Measurements from ENCODE around the gene ARID4B.
"Not testable (repeated sequence)": the region's sequence is repeated elsewhere in the genome, so short reads cannot be mapped to it uniquely, and the experiment has no call there.

The ARID4B gene

GRCh38 chr1:235268379-235269125 lies 59.4 kb downstream of the ARID4B start:
- no peak for DNase-seq

DNA sequence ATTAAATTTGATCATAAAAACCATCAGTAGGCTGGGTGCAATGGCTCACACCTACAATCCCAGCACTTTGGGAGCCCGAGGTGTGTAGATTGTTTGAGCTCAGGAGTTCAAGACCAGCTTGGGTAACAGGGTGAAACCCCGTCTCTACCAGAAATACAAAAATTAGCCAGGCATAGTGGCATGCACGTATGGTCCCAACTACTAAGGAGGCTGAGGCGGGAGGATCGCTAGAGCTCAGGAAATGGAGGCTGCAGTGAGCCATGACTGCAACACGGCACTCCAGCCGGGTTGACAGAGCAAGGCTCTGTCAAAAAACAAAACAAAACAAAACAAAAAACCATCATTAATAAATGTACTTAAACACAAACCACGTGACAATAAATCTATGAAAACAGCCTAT lies 61.0 kb downstream of the ARID4B start:
- DNase-seq: no peak

- no peak for DNase-seq
Measured at GRCh38 chr1:235266325-235266724, 61.7 kb downstream of the ARID4B start.

DNA sequence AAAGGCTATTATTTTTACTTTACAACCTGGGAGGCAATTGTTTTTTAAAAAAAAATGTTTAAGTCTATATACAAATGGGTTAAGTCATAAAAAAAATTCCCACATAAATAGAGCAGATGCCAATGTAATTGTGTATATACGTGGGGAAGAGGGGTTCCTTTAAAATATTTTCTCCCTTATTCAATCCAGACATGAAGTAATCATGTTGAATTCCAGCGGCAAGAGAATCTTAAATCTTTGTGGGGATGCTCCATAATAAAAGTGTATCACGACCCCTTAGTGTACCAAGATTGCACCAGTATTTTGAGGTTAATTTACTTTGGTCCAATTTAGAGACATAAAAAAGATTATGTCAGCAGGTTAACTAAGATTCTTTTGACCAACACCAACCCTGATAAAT lies 62.1 kb downstream of the ARID4B start:
- DNase-seq: no peak

DNA sequence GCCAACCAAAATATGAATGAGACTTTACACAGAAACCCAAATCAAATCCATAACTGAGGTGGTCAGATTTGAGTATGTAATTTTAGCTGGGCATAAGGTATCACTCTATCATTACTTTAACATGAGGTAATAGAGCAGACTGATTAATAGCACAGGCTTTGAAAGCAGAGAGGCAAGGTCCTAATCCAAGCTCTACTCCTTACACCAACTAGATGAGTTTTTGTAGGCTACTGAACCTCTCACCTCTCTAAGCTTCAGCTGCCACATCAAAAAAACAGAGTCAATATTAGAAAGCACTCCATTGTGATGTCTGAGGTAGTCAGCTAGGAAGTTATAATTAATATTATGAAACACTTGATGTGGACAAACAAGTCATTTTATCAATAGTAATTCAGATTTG lies 63.7 kb downstream of the ARID4B start:
- no peak for DNase-seq

DNA sequence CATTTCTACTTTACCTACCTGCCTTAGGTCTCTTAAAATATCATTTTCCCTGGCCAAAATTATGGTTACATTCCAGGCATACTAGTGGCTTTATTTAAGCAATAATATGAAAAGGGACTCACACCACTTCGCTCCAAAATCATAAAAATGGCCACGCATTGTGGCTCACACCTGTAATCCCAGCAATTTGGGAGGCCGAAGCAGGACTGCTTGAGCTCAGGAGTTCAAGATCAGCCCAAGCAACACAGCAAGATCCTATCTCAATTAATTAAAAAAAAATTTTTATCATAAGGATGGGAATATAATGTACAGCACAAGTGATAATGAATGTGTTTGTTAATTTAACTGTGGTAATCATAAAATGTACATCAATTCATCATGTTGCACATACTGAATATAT lies 65.4 kb downstream of the ARID4B start:
- DNase-seq: no peak

DNA sequence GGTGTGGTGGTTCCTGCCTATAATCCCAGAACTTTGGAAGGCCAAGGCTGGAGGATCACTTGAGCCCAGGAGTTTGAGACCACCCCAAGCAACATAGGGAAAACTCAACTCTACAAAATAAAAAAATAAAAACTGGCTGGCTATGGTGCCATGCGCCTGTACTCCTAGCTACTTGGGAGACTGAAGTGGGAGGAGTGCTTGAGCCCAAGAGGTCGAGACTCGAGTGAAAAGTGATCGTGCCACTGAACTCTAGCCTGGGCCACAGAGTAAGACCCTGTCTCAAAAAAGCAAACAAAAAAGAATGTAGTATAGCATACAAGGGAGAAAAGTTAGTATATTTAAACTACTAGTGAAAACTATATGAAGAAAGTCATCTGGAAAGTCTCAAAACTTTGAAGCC lies 66.7 kb downstream of the ARID4B start:
- no peak for DNase-seq

DNA sequence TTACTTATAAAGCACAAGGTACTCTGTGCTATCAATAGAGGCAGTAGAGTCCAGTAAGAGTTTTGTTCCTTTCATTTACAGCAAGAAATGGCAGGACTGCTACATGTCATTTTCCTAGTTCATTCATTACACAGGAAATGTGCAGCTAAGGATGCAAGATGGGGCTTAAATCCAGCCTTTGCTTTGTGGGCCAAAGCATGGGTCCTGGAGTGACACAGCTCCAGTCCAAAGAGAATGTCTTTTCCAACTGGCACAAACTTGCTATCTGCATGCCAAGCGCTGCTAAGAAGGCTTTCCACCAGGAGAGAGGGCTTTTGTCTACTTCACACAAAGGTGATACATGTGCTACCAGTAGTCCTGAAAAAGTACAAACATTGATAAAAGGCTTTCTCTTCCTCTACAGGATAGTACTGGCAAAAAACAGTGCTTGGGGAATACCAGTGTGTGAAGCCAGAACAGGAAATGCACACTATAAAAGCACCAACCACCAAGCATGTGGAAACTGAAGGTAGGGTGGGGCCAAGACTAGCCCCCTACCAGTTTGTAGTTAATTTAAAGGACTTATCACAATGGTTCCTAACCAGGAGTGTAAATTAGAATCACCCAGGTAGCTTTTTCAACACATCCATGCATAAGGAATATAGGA lies 68.7 kb downstream of the ARID4B start:
- no peak for DNase-seq

- DNase-seq: not testable (repeated sequence)
Measured at GRCh38 chr1:235258068-235258467, 69.9 kb downstream of the ARID4B start.

DNA sequence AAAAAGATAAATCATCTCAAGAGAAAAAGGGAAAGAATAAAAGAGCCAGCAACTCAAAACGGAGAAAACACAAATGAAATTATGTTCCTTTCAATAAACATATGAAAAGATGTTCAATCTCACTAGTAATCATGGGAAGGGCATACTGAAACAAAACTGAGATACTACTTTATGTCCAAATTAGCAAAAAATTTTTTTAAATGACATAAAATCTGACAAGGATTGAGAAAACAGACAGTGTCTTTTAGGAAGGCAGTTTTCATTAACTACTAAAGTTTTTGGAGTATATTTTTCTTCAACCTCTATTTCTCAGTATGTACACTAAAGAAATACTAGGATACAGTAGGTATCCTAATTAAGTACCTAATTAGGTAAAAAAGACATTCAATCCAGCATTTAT lies 73.3 kb downstream of the ARID4B start:
- no peak for DNase-seq

DNA sequence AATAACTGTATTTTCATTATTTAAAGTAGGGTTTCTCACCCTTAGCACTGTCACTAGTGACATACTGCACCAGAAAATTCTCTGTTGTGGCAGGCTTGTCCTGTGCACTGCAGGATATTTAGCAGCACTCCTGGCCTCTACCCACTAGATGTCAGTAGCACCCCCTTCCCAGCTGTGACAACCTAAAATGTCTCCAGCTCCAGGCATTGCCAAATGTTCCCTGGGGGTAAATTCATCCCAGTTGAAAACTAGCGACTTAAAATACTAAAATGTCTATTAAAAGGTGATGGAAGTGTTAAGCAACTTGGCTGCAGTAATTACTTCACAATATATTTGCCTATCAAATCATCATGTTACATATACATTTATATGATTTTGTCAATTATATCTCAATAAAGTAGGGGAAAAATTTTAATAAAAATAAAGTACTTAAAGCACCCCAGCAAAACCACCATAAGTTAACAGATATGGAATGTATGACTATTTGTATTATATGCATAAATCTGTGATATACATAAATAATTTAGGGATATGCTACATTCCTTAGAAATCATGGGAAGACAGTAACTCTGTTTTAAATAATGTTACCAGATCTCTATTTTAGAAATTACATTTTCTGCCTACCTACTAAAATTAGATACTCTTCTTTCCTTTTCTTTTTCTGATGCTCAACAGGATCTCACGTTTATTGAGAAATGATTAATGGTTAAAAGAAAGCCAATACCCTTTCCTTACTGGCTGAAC lies 74.6 kb downstream of the ARID4B start:
- DNase-seq: peak; percentile 54

DNA sequence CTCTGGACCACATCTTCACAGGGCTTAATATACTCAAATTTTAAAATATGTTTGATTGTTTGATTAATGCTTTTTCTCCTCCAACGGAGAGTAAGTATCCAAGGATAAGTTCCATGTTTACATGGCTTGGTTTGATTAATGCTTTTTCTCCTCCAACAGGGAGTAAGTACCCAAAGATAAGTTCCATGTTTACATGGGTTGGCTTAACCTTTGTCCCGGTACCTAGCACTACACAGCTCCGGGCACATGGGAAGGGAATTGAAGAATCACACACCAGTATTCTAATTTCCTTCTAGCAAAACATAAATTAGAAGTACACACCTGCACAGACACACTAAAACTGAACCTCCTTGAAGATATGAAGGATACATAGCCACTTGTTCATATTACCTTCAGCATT lies 77.5 kb downstream of the ARID4B start:
- DNase-seq: no peak

DNA sequence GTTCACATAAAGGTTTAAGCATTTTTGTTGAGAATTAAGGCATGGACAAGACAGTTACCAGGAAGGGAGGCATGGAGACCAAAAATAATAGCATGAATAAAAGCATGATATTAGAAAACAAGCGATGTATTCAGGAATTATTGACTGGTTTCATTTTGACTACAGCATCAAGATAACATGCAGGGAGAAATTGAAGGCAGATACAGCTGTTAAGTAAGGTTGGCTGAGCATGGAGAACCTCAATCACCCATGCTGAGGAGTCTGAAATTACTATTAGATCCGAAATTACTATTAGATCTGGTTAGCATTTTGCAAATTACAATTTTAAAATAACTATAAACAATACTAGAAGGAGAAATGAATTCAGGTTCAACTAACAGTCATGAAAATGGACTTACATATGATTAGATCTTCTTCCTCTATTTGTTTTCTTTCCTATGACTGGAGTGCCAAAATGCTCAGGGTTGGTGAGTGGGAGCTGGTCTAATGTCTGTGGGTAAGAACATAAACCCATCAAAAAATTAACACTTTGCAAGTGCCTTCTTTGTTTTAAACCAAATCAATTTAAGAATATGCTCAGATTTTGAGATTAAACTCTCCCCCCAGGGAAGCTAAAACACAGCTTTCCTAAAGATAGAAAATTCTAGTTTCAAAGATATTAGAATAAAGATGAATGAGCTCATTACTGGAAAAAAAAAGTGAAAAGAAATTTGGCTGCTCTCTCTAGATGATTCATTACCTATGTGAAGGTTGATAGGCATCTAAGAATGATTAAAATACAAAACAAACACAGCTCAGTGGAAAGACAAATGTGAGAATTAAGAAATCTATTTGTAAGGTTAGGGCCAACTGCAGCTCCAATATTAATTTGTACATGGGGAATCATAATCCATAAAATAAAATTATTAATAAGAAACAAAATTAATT lies 81.7 kb downstream of the ARID4B start:
- no peak for DNase-seq

- DNase-seq: no peak
Measured at GRCh38 chr1:235244974-235245592, 82.9 kb downstream of the ARID4B start.

DNA sequence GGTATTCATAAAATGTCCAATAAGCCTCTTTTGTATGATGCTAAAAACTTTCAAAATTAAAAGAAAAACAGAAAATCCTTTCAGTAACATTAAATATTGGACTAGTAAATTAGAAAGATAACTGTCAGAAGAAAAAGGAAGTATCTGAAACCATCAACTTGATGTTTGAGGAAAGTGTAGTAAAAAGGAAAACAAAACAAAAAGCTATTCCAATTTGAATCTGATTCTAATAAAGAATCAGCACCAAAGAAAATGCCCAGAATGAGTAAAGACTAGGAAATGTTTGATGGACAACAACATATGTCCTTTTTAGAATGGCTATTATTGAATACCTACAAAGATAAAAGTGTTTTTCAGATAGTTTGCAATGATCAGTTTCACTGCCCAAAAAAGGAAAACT lies 87.0 kb downstream of the ARID4B start:
- no peak for DNase-seq

DNA sequence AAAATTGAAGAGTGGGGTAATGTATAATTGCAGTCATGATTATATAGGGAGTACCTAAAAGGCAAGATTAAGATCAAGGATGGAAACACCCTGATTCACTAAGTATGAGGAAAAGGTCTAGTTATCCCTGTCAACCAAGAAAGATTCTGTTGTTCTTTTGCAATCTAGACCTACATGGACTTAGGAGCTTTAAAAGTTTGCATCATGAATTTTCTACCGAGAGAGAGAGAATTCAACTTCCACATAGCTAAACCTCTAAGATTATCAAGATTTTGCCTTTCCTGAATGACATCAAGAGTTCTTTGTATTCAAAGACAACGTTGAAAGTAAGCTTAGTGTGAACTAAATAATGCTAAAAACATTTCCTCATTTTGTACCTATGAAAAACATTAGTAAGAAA lies 88.1 kb downstream of the ARID4B start:
- no peak for DNase-seq

DNA sequence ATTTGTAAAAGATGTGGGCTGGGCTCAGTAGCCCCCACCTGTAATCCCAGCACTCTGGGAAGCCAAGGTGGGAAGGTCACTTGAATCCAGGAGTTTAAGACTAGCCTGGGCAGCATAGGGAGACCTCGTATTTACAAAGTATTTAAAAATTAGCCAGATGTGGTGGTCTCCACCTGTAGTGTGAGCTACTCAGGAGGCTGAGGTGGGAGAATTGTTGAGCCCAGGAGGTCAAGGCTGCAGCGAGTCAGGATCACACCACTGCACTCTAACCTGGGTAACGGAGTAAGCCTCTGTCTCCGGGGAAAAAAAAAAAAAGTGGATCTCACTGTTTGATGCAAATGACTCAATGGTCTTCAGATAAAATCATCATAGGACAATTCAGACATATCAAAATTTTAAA lies 89.4 kb downstream of the ARID4B start:
- no peak for DNase-seq

GRCh38 chr1:235236128-235236527 lies 91.9 kb downstream of the ARID4B start:
- DNase-seq: no peak

DNA sequence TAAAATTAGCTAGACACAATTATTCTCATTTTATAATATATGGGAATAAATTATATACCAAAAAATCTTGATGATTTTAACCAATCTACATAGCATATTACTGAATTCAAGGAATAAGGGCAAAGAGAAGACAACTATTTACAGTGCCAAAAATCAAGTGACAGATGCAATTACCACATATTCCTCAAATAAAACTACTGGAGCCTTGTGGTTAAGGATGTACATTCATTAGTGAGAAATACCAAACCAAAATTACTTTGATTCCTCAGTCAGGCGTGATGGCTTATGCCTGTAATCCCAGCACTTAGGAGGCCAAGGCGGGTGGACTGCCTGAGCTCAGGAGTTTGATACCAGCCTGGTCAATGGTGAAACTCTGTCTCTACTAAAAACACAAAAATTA lies 98.1 kb downstream of the ARID4B start:
- DNase-seq: no peak

DNA sequence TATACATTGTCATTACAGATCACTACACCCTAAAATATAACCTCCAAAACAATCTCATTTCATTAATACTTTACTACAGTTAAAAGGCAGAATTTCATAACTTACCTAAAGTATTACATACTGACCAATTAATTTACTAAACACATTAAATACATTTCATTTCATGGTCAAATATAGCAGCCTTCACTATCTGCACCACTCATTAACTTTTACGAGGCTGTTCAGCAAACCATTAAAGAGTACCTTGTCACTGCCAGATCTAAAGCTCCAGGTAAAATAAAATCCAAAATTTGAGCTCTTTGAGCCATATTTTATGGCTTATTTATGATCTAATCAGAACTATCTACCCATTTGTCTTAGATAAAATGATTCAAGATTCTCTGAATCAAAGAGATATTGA lies 100.6 kb downstream of the ARID4B start:
- no peak for DNase-seq

- no peak for DNase-seq
Measured at GRCh38 chr1:235226933-235227332, 101.0 kb downstream of the ARID4B start.

- DNase-seq: no peak
Measured at GRCh38 chr1:235225299-235225698, 102.7 kb downstream of the ARID4B start.

Data from NCI-H2029 (cell line).